LNCaP clone FGC (cell line): ENCODE measurements around the gene LOXHD1.

Experiments used
- DNase-seq: peaks from one replicate; pipeline ENCODE4 v3.0.0-alpha.2; 2011; ENCODE audit warnings: low read depth
- H3K4me3 ChIP-seq: 2 replicates; pipeline ENCODE4 v1.5.1; 2011; ENCODE audit warnings: mild to moderate bottlenecking, low read depth, low read length, control low read depth
- CTCF ChIP-seq: IDR thresholded peaks from 2 replicates; pipeline ENCODE4 v1.5.1; 2012; ENCODE audit warnings: mild to moderate bottlenecking; ENCODE audit not compliant: control insufficient read depth, insufficient read depth; ENCODE audit errors: extremely low read depth

LOXHD1 gene

GRCh38 chr18:46449499-46449898 lies 207.5 kb downstream of the LOXHD1 start:
- TF ChIP-seq CTCF, result no peak
- H3K4me3 ChIP-seq, result no peak overlapping the region
- no peak for DNase-seq

DNA sequence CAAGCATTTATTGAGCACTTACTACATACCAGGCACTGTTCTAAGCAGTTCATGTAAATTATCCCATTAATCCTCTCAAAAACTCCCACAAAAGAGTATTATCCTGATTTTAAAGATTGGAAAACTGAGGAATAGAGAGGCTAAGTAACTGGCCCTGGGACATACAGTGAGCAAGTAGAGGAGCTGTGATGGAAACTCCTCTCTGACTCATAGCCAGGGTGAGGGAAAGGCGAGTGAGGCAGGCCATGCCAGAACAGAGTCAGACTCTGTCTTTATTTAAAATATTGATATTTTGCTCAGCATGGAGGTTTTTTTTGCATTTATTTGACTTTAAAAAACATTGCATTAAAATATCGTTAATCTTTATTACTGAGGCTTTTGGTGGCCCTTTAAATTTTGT lies 208.0 kb downstream of the LOXHD1 start:
- H3K4me3 ChIP-seq, result no peak overlapping the region
- no peak for TF ChIP-seq CTCF
- no peak for DNase-seq

DNA sequence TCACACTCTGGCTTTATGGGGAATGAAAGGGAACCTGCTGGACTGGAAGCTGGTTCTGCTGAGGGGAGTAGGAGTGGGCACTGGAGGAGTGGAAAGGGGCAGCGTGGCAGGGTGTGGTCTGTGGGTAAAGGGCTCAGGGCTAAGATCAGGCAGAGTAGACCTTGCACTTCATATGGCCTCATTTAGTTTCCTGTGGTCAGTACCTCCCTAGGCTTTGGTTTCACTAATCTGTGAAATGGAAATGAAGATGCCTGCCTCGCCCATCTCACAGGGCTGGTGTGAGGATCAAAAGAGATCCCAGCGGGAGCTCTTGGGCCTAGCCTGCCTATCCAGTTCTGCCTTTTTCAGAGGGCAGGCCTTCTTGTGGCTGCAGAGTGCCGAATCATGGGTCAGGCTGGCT lies 208.7 kb downstream of the LOXHD1 start:
- no peak for TF ChIP-seq CTCF
- DNase-seq, result no peak
- H3K4me3 ChIP-seq, result no peak overlapping the region

DNA sequence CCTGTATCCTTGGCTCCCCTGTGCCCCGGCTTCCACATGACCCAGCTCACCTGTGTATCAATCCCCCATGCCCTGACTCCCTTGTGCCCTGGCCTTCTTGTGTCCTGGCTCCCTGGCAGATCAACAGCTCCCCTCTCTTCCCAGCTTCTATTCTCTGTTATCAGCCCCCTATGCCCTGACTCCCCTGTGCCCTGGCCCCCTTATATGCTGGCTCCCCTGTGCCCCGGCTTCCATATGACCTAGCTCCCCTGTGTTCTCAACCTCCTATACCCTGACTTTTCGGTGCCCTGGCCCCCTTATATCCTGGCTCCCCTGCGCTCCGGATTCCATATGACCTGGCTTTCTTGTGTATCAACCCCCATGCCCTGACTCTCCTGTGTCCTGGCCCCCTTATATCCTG lies 209.2 kb downstream of the LOXHD1 start:
- DNase-seq, result no peak
- H3K4me3 ChIP-seq, result no peak overlapping the region
- no peak for TF ChIP-seq CTCF

DNA sequence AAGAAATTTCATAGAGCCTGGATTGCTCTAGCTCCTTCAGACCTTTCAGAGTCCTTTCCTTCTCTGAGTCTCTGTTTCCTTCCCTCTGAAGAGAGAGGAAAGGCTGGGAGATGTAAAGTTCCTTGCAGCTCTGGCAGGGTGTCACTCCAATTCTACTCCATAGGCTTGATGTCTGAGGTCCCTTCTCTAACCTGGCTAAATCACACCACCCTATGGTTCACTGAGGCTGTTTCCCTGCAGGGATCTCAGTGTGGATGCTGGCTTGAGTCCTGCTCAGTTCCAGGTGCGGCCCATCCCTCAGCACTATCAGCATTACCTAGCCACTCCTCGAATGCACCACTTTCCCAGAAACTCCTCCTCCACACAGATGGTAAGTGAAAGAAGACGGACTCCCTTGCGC lies 209.7 kb downstream of the LOXHD1 start:
- no peak overlapping the region for H3K4me3 ChIP-seq
- DNase-seq, result no peak
- TF ChIP-seq CTCF, result no peak

DNA sequence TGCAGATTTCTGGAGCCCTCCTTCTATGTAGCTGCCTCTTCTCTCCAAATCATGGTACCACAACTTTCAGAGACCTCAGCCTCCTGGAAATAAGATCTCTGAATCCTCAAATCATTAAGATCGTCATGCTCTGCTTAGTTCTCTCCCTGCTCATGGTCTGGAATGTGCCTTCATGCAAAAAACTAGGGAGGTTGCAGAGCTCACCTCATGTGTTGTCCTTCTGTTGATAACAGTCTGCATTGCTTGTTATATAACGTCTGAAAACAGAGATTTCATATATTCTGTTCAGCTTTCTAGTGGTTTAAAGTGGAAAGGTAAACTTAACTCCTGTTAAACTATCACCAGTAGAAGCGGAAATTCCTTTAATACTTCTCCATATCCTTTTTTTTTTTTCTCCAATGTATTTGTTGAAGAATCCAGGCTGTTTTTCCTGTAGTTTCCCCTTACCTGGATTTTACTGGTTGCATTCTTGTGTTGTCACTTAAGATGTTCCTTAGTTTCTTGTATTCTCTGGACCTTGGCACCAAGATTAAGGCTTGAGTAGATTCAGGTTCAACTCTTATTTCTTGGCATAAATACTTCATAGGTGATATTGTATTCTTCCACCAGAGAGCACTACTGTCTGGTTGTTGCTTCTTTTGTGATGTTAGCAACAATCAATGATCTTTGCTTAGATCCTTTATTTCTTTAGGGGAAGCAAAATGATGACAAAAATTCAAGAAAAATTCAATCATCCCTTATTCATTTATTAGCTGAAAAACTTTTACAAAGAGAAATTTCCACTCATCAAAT lies 211.3 kb downstream of the LOXHD1 start:
- no peak overlapping the region for H3K4me3 ChIP-seq
- TF ChIP-seq CTCF, result peak; percentile 20; the same call in 1 of the 2 replicates
- DNase-seq, result no peak

GRCh38 chr18:46439037-46439436 lies 218.0 kb downstream of the LOXHD1 start:
- DNase-seq, result no peak
- no peak overlapping the region for H3K4me3 ChIP-seq
- TF ChIP-seq CTCF, result no peak
